Activated CD8-positive, alpha-beta memory T cell treated with anti-CD3 and anti-CD28 coated beads for 1 hour (primary cell): Measurements from ENCODE around the gene ARRDC1.

Experiments used
- DNase-seq, 2 donors: peaks; one replicate each; pipeline ENCODE4 v3.0.0-alpha.2; 2020; ENCODE audit warnings: low read depth in 1 of 2; ENCODE audit errors: extremely low read depth in 1 of 2

ARRDC1 gene

GRCh38 chr9:137634016-137634415 is 28.5 kb downstream of the ARRDC1 start:
- no peak for DNase-seq

- DNase-seq, result no peak
Measured at GRCh38 chr9:137638680-137639079, 33.2 kb downstream of the ARRDC1 start.

GRCh38 chr9:137639303-137640051 is 34.0 kb downstream of the ARRDC1 start:
- no peak for DNase-seq

- no peak for DNase-seq
Measured at GRCh38 chr9:137640862-137641261, 35.4 kb downstream of the ARRDC1 start.

GRCh38 chr9:137642118-137642601 is 36.7 kb downstream of the ARRDC1 start:
- DNase-seq, result no peak

GRCh38 chr9:137642892-137643291 is 37.4 kb downstream of the ARRDC1 start:
- no peak for DNase-seq

- DNase-seq, result no peak
Measured at GRCh38 chr9:137643921-137644320, 38.4 kb downstream of the ARRDC1 start.

GRCh38 chr9:137645211-137645610 is 39.7 kb downstream of the ARRDC1 start:
- DNase-seq, result no peak

GRCh38 chr9:137646341-137646740 is 40.9 kb downstream of the ARRDC1 start:
- DNase-seq, result no peak

GRCh38 chr9:137647096-137647714 is 41.7 kb downstream of the ARRDC1 start:
- DNase-seq, result no peak

- DNase-seq, result no peak
Measured at GRCh38 chr9:137648396-137648795, 42.9 kb downstream of the ARRDC1 start.

- no peak for DNase-seq
Measured at GRCh38 chr9:137649553-137649952, 44.1 kb downstream of the ARRDC1 start.

GRCh38 chr9:137650259-137650658 is 44.8 kb downstream of the ARRDC1 start:
- DNase-seq, result no peak

- no peak for DNase-seq
Measured at GRCh38 chr9:137650779-137651178, 45.3 kb downstream of the ARRDC1 start.

GRCh38 chr9:137656416-137656815 is 50.9 kb downstream of the ARRDC1 start:
- no peak for DNase-seq

GRCh38 chr9:137657606-137658005 is 52.1 kb downstream of the ARRDC1 start:
- DNase-seq, result no peak

GRCh38 chr9:137658781-137659180 is 53.3 kb downstream of the ARRDC1 start:
- no peak for DNase-seq

- DNase-seq, result no peak
Measured at GRCh38 chr9:137660144-137660543, 54.7 kb downstream of the ARRDC1 start.

GRCh38 chr9:137663584-137663983 is 58.1 kb downstream of the ARRDC1 start:
- no peak for DNase-seq

- no peak for DNase-seq
Measured at GRCh38 chr9:137664676-137665075, 59.2 kb downstream of the ARRDC1 start.
